ENCODE data around the gene EVC2. TPM values are rescaled to one million over a fixed set of nuclear protein-coding genes. Genes with fewer than 3 reads are reported as not detected.

The EVC2 gene
- total RNA-seq, 1 experiment from 2014 or later, result 0.21 TPM

- no peak for DNase-seq (ENCODE audit: low read depth, low spot score)
- in situ Hi-C loops (cut with HindIII; ENCODE audit: low pct_unique_long_range_greater_than_20kb, low sequenced_read_pairs), result no loop called here
These were observed 182.1 kb downstream of the EVC2 start for GRCh38 chr4:5526080-5526846.

- in situ Hi-C loops (cut with HindIII; ENCODE audit: low pct_unique_long_range_greater_than_20kb, low sequenced_read_pairs), result no loop called here
- no peak for DNase-seq (ENCODE audit: low read depth, low spot score)
These were observed 183.7 kb downstream of the EVC2 start for GRCh38 chr4:5524446-5525299.

DNA sequence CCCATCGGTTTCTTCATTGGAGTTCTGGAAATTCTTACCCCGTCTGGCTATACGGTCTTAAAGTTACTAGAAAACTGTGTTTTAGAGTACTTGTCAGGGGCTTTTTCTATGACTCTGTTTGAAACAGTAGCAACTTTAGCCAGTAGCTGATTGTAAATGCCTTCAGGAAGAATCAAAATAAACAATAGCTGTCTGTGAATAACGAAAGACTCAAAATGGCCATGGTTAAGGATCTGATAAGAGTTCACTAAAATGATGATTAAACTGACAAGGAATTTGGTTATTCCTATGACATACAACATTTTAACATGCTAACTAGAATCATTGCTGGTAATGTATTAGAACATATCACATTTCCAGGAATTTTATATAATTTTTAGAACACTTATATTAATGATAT, 191.0 kb downstream of the EVC2 start:
- in situ Hi-C loops (cut with HindIII; ENCODE audit: low pct_unique_long_range_greater_than_20kb, low sequenced_read_pairs), result no loop called here
- DNase-seq (ENCODE audit: low read depth, low spot score), result no peak

DNA sequence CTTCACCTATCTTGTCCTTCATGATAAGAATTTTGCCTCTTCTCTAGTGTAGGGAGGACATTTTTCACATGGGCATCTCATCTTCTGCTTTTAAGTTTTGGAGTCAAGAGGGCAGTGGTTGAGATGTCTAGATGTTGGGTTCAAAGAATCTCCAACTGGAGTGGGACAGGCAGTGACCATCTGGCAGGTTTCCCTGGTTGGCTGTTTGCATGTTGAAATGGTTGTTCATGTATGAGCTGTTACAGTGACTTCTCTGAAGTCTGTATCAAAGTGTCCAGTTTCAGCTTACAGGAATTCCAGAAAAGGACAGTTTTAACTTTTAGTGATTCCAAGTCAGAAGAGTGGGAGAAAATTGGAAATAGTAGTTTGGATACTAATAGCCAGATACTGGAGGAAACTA, 192.7 kb downstream of the EVC2 start:
- no peak for DNase-seq (ENCODE audit: low read depth, low spot score)
- in situ Hi-C loops (cut with HindIII; ENCODE audit: low pct_unique_long_range_greater_than_20kb, low sequenced_read_pairs), result no loop called here

Other genes starting within 250 kb of the EVC2 start
- gene EVC, start 2.6 kb upstream of the EVC2 start, total RNA-seq (2014; rRNA removed; shearing (Covaris generic)), result 7.7 and 9.1 TPM in 2 replicates
- 0.72 and 0.85 TPM in 2 replicates for gene CRMP1, start 184.5 kb upstream of the EVC2 start, total RNA-seq (2014; rRNA removed; shearing (Covaris generic))